HG02970 (cell line): Measurements from ENCODE around the gene PLVAP.
"Not testable (repeated sequence)": the region's sequence is repeated elsewhere in the genome, so short reads cannot be mapped to it uniquely, and the experiment has no call there.

ENCODE experiments used
- ATAC-seq: cut with Tn5 transposase; IDR thresholded peaks from one replicate; pipeline ENCODE4 v1.9.1; 2021; ENCODE audit warnings: mild to moderate bottlenecking, moderate library complexity, moderate number of reproducible peaks; ENCODE audit not compliant: unreplicated experiment, low FRiP score

The PLVAP gene

DNA sequence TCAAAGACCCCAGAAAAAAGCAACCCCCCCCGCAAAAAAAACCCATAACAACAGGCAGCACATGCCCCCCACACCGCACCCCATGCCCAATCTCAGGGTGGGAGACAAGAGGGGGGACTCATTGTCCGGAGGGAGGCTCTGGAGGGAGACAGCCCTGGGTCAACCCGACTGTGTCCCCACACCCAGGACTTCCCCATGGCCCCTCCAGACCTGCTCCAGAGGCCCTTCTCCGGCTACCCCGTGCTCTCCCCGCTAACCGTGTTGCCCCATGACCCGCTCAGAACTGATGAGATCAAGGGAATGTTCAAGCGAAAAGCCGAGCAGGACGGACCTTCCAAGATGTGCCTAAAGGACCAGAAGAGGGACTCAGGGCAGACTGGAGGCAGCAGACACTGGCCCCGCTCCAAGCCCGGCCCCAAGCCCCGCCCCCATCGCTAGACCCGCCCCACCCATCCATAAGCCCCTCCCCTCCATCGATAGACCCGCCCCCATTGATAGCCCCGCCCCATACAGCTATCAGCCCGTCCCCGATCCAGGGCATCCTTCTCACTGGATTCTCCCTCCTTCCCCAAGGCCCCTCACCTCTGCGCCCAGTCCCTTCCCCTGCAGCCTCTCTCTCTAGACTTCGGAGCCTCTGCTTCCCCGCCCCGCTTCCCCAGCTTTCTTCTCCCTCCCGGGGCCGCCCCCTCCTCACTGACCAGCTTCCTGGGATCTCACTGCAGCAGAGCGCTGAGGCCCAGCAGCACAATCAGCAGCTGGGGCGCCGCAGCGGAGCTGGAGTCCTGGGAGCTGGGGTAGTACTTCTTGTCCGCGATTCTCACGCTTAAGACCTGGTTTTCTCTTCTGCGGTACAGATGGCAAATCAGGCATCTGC is 26.1 kb upstream of the PLVAP start:
- ATAC-seq, result no peak

DNA sequence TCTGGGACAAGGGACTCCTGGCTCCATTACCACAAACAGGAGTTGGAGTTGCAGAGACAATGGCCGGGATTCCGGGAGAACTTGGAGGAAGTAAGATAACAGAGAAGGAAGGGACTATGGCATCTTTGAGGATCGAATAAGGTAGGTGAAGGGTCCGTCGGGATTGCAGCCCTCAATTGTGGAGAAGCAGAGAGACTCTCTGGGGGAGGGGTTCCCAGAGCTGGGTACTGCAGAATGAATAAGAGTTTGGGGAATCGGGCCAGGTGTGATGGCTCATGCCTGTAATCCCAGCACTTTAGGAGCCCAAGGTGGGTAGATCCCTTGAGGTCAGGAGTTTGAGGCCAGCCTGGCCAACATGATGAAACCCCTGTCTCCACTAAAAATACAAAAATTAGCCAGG is 24.5 kb upstream of the PLVAP start:
- no peak for ATAC-seq

DNA sequence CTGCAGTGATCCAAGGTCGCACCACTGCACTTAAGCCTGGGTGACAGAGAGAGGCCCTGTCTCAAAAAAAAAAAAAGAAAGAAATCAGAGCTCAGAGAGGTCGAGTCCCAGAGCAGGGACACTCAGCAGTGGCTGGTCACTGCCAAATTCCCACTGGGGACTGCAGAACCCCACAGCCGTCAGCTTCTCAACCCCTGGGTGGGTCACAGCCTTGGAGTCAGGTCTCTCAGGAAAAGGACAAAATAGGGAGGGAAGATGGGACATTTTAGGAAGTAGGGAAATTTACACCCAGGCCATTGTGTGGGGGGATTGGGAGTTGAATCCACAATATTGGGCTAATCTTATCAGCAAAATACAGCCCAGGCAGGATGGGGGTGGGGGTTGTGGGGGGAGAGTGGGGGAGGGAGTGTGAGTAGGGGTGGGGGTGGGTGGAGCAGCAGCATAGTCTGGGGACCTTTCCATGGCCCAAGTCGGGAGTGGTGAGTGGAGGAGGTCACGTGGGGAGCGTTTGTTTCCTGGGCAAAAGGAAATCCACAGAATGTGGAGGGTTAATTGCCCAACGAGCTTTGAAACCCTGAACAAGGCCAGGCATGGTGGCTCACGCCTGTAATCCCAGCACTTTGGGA is 21.9 kb upstream of the PLVAP start:
- ATAC-seq, result no peak

DNA sequence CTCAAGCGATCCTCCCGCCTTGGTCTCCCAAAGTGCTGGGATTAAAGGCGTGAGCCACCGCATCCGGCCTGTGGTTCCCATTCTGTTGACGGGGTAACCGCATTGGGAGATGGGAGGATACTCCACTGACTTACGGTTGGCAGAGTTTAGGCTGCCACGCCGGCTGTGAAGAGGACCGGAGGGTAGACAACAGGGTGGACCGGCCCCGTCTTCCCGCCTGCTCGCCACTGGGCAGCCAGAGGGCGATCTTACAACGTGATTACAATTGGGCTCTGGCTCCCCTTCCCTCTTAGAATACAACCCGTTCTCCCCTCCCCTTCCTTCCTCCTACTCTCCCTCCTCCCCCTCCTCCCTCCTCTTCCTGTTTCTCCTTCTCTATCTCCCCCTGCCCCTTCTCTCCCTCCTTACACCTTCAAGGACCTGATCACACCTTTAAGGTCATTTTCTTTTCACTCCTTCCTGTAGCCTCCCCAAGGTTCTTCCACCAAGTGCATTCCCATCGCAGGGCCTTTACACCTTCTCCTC is 17.8 kb upstream of the PLVAP start:
- ATAC-seq, result no peak

DNA sequence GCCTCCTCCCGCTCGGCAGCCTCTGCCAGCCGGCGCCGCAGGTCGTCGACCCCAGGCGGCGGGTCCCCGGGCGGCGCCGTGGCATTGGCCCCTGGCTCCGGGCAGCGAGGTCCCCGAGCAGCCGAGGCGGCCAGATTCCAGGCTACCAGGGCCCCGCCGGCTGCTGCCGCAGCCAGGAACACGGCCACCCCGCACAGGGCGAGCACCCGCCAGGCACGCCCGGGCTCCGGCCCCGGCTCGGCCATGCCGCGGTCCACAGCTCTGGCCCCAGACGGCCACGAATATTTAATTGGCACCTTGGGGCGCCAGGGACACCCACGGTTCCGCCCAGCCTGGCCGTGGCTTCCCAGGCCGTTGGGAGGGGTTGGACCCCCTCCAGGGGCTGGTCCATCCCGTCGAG is 16.8 kb upstream of the PLVAP start, which contains the start of gene CCDC194:
Gene CCDC194, minus strand, starts transcription at position 283 of the 400 bp plus-strand sequence. Its CDS starts 38 bp downstream, at position 245.
- ATAC-seq, result no peak

DNA sequence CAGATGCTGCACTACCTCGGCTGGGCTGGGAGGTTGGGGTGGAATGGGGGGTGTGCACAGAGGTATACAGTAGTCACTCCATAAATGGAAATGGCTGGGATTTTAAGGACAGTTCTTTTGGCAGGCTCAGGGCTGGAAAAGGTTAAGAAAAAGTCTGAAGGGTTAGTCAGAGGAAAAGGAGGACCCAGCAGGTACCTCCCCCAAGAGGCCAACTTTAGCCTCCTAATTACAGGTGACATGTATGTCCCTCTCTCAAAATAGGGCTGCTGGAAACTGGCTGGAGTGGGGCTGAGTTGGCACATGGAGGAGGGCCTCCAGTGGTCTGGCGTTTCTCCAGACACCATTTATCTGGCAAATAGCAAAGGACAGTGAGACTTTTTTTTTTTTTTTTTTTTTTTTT is 15.9 kb upstream of the PLVAP start:
- ATAC-seq, result no peak

DNA sequence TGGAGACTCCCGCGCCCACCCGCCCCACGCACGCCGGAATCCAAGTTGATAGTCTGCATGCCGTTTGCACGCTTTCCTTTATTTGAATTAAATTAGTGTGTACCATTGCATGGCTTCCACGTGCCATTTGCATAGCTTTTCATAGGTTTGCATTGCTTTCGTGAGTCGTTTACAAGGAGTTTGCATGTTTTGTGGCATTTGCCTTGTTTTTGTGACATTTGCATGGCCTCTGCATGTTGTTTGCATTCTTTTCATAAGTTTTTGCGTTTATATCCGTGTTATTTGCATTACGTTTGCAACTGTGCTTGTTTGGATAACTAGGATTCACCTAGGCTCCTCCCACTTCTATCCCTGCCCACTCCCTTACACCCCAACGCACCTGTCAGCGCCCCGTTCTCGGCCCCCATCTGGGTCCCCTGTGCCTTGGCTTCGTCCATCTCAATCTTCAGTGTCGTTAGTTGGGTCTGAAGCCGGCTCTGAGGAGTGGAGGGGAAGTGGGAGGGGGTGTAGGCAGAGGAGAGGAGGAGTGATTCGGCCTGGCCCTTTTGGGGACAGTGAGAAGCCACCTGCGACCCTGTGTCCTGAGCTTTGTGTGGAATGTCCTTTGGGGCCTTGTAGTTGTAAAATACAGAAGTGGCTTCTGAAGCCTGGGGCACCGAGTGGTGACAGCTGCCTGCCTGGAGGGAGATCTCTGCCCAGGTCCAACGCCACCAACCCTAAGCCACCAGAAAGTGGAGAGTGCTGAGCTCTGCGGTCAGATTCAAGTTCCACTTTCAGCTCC is 14.4 kb upstream of the PLVAP start:
- ATAC-seq, result no peak

DNA sequence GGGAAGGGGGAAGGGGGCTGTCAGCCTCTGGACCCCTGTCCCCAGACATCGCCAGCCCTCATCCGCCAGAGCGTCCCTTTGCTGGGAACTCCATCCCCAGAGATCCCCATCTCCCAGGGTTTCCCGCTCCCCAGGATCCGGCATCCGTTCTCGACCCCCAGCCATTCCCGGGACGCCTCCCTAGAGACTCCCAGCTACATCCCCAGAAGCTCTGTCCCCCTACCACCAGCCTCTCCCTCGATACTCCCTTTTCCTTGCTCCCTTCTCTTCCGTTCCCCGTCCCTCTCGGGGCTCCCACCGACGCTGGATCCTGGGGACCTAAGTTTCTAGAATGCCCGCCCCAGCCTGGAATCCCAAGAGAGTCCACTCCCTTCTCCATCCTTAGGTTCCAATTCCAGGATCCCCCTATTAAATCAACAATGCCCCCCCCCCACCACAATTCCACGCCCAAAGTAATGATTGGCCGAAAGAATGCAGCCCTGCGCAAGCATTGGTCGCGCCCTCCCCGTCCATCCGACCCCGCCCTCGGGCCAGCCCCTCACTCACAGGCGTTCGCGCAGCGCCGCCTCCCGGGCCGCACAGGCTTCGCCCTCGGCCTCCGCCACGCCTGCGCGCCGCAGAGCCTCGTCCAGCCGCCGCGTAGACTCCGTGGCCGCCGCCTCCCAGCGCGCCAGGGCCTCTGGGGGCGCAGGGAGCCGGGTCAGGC is 13.7 kb upstream of the PLVAP start:
- peak; percentile 90 for ATAC-seq

DNA sequence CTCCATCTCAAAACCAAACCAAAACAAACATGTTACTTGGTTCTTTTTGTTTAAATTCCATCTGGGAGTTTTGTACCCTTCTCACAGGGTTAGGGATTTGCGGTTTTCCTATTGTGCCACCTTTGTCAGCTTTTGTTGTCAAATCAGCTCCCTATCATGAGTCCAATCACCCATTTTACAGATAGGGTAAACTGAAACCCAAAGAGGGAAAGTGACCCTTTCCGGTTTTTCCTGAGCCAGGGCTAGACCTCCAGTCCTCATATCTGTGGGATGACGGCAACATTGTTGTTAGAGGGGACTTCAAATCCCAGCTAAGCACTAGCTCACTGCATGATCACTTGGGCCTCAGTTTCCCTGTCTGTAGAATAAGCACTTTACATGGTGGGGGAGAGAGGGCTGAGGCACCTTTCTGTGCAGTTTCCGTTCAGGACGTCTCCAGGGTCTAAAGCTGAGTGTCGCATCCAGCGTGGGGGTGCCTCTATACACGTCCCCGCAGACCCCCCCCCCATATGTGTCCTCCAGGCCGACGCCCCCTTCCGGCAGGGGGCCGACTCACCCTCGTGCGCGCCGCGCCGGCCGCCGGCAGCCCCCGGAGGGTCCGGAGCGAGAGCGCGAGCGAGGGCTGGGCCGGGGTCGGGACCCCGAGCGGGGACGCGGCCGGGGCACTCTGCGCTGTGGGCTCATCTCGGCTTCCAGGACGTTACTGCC is 13.0 kb upstream of the PLVAP start:
- no peak for ATAC-seq

DNA sequence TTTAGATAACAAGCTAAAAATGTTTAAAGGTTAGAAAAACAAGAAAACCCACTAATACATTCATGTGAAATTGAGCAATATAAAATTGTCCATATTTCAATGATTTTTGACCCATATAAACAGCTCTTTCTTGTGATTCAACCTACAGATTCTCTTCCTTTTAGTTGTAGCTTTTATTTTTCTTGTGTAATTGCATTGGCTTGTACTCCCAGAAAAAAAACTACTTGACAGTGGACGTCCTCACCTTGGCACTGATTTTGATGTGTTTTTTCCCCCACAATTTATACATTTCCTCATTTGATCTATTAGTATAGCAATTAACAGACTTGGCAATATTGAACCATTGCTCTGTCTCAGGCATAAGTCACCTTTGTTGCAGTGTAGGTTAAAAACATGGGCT is 12.1 kb upstream of the PLVAP start:
- no peak for ATAC-seq

DNA sequence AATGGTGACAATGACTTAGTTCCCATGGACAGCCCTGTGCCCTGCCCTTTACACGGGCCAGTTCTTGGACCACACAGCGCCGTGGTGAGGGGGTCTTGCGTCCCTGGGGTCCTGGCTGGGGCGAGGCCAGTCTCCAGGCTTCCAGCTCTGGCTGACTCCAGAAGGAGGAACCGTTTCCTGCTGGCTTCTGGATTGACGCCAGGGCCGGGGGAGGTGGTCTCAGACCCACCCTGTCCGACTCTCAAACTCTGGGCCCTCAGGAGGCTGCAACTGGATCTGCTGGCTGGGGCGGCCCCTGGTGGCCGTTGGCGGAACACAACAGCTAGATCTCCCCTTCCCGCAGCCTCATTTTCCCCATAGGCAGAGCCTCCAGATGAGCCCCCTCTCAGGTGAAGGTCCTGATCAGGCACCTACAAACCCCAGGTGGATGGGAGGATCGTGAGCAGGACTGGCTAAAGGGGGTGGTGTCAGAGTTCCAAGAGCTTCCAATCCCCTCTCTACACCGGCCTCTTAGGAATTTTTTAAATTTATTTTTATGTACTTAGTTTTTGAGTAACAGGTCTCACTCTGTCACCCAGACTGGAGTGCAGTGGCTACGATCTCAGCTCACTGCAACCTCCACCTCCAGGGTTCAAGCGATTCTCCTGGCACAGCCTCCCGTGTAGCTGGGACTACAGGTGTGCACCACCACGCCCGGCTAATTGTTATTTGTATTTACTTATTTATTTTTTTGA is 8.9 kb upstream of the PLVAP start:
- no peak for ATAC-seq

DNA sequence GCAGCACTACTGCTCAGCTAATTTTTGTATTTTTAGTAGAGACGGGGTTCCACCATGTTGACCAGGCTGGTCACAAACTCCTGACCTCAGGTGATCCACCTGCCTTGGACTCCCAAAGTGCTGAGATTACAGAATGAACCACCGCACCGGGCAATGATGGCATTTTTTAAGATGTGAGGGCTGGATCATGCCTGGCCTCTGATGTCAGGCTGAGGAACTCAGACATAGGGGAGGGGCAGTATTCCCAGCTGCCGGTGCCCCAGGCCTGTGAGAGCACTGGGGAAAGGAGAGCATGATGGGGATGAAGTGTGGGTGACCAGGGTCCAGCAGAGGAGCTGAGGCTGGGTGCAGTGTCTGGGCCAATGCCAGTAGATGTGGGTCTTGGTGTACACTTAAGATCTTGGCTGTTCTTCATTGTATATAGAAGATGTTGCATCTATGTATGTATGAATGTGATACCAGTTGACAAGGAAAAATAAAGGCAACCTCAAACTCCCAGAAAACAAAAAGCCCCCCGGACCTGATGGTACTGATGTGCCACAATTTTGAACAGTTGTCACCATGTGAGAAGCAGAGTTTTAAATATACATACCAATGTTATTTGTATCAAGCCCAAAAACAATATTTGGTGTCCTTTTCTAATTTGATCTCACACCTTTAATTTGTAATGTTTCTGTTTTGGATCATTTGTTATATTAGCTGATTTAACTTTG is 3.4 kb upstream of the PLVAP start:
- no peak for ATAC-seq

DNA sequence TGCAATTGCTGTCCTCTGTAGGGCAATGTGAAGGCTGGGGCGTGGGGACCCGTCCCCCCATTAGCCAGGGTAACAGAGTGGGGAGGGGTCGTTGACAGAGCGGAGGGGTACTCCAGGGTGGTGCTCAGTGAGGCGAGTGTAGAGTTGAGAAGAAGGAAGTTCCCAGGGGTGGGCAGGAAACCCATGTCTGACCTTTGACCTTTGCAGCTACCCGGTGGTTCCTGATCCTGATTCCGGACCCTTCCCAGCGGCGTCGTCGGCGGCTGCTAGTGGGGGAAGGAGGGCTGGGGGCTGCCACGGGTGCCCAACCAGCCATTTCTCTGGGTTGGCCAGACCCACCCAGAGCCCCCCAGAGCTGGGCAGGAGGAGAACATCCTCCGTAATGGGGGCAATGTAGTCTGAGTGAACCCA is 2.1 kb upstream of the PLVAP start:
- ATAC-seq, result no peak

DNA sequence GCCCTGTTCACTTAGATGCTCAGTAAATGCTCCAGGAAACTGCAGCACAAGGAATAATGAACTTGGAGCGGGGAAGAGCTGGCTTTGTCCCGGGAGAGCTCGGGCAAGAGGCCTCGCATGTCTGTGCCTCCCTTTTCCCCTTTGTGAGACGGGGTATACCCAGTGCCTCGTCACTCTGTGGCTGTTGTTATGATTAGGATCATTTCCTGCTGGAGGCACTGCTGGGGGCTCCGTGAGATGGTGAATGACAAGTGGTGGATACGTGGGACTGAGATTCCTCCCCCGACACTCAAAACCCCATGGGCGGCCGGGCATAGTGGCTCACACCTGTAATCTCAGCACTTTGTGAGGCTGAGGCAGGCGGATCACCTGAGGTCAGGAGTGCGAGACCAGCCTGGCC is 1.1 kb upstream of the PLVAP start:
- ATAC-seq, result no peak

DNA sequence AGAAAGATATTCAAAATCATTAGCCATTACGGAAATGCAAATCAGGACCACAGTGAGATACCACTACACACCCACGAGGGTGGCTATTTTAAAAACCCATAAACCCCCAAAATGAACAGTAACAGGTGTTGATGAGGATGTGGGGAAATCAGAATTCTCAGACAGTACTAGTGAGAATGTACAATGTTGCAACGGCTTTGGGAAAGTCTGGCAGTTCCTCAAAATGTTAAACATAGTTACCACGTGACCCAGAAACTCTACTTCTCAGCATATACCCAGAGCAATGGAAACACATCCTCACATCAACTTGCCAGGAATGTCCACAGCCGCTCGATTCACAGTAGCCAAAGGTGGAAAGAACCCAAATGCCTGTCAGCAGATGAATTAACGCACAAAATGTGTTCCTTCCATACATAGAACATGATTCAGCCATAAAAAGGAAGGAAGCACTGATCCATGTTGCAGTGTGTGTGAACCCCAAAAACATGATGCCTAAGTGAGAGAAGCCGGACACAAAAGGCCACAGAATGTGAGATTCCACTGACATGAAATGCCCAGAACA is 7.0 kb downstream of the PLVAP start:
- no peak for ATAC-seq

DNA sequence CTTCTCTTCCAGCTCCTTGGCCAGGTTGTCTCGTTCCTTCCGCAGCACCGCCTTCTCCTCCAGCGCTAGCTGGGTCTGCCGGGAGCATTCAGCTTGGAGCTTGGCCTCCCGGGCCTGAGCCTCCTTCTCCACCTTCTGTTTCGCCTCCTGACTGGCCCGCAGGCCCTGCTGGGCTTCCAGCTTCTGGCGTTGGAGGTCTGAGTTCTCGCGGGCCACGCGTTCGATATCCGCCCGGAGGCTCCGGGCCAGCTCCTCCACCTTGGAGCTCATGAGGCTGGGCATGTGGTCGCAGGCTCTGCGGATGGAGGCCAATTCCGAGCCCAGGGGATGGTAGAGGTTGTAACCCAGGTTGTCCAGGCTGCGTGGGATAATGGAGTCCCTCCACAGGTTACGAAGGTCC is 11.8 kb downstream of the PLVAP start:
- no peak for ATAC-seq

DNA sequence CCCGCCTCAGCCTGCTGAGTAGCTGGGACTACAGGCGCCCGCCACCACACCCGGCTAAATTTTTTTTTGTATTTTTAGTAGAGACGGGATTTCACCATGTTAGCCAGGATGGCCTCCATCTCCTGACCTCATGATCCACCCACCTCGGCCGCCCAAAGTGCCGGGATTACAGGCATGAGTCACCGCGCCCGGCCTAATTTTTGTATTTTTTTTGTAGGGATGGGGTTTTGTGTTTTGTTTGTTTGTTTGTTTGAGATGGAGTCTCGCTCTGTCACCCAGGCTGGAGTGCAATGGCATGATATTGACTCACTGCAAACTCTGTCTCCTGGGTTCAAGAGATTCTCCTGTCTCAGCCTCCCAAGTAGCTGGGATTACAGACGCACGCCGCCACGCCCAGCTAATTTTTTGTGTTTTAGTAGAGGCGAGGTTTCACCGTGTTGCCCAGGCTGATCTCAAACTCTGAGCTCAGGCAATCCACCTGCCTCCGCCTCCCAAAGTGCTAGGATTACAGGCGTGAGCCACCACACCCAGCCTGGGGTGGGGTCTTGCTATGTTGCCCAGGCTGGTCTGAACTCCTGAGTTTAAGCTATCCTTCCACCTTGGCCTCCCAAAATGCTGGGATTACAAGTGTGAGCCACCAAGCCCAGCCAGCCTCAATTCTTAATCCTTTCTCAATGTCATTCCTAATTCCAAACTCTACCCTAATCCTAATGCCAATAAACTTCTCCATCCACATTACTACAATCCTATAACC is 13.1 kb downstream of the PLVAP start:
- ATAC-seq, result not testable (repeated sequence)
